GM12891 (cell line): ENCODE results near the gene HPCAL4.

Source experiments
- DNase-seq: peaks from one replicate; pipeline ENCODE4 v3.0.0; 2011; ENCODE audit warnings: low spot score; ENCODE audit not compliant: insufficient read length
- FAIRE-seq: peaks from 2 replicates; lab custom pipeline; 2011; peaks lifted over from hg19 to GRCh38; lab: Jason Lieb, UNC
- PAX5 ChIP-seq: IDR thresholded peaks from 2 replicates; pipeline ENCODE4 v1.6.1; 2011; ENCODE audit warnings: low read length, moderate library complexity, mild to moderate bottlenecking; ENCODE audit not compliant: insufficient read depth, severe bottlenecking
- POLR2A ChIP-seq: IDR thresholded peaks from 2 replicates; pipeline ENCODE4 v1.6.1; 2011; ENCODE audit warnings: low read depth, low read length, control low read depth
- POLR2AphosphoS5 ChIP-seq: IDR thresholded peaks from 2 replicates; pipeline ENCODE4 v1.6.1; 2011; ENCODE audit warnings: low read depth, low read length, control low read depth
- POU2F2 ChIP-seq: IDR thresholded peaks from 2 replicates; pipeline ENCODE4 v1.6.1; 2011; ENCODE audit warnings: low read depth, mild to moderate bottlenecking, control low read depth, low read length, moderate library complexity
- SPI1 ChIP-seq: IDR thresholded peaks from 2 replicates; pipeline ENCODE4 v1.6.1; 2011; ENCODE audit warnings: low read depth, low read length, control low read depth
- TAF1 ChIP-seq: IDR thresholded peaks from 2 replicates; pipeline ENCODE4 v1.6.1; 2011; ENCODE audit warnings: low read depth, low read length, control low read depth

The HPCAL4 gene

DNA sequence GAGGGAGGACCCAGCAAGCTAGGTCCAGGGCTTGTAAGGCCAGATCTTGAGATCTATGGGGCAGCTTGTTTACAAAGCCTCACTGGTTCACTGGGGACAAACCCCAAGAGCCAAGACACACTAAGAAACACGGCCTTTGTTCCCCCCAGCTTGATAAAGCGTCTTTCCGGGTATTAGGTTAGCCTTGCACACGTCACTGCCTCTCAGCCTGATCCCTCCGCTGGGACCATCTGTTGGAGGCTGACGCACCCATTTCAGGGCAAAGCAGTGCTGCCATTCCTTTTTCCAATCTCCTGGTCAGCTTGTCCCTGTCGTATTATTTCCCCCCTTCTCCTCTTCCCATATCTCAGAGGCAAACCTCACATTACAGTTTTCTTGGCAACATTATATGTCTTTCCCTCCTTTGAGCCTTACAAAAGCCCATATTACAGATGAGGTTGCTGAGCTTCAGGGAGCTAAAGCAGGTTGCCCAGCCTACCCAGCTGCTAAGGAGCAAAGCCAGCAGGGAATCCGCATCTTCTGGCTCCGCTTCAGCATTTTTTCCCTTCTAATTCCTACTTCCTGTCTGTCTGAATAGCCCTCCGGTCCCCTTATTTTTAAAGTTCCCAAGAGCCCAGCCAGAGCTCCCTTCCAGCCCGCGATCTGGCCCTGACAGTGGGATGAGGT, 55.9 kb downstream of the HPCAL4 start:
- FAIRE-seq (no peak), DNase-seq (no peak)
- TF ChIP-seq POLR2AphosphoS5 (no peak), POLR2A (no peak), SPI1 (no peak), TAF1 (no peak), PAX5 (no peak), POU2F2 (no peak)

DNA sequence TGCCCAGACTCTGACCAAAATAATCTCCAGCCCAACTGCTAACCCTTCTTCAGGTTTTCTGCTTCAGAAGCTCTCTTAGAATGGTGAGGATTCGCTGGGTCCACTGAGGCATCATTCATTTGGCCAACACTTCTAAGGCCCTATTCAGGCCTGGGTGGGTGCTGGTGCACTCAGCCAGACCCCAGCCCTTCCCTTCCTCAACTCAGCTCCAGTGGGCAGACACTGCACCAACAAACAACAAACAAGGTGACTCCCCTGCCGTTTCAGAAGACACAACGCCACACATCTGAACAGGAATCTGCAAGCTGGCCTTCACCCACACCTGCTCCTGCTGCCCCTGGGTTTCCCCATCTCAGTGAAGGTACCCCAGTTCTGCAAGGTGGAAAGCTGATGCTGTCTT, 57.8 kb downstream of the HPCAL4 start:
- DNase-seq = no peak
- FAIRE-seq = no peak
- no peak for TF ChIP-seq SPI1
- TF ChIP-seq PAX5 = no peak
- TF ChIP-seq TAF1 = no peak
- TF ChIP-seq POLR2A = no peak
- no peak for TF ChIP-seq POU2F2
- TF ChIP-seq POLR2AphosphoS5 = no peak

DNA sequence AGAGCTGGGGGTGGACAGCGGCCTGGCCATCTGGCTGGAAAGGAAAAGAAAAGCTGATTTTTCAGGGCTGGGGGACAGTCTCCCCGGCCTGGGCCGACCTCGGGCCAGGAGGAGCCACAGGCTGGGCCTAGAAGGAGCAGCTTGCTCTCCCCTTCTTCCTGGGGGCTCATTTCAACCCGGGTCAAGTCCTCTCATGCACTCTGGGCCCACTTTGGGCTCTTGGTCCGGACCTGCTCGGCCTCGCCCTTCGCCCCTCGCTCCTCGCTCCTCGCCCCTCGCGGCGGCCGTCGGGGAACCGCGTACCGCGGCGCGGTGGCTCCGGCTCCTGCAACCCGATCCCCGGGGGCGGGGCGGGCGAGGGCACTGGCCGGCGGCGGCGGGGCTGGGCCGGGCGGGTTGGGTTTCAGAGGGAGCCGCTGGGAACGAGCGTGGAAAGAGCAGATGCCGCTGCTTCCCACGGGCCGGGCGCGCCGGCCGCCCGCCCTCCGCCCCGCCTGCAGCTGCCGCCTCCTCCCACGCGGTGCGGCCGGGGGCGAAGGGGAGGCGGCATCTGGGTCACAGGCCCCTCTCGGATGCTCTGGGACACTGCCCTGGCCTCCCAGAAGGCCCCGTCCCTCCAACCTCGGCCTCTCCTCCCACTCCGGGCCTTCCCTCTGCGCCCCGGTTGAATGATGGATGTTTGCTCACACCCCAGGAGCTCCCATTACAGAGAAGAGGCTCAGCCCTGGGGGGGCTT, 58.4 kb downstream of the HPCAL4 start:
- DNase-seq (no peak), FAIRE-seq (no peak)
- TF ChIP-seq POU2F2 (no peak), TAF1 (no peak), POLR2A (no peak), PAX5 (no peak), POLR2AphosphoS5 (no peak), SPI1 (no peak)

DNA sequence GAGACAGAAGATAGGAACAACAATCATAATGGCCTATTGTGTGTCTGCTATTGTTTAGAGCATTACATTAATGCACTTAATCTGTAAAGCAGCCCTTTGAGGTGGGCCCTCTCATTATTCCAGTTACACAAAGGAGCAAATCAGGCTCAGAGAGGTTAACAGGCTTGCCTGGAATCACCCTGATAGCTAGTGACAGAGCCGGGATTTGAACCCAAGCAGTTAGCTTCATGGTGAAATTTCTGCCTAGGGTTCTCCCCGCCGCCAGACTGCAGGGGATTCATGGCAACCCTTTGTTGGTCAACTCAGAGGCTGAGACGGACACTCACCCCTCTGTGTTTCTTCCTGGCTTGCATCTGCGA, 58.9 kb downstream of the HPCAL4 start:
- TF ChIP-seq POLR2A = no peak
- no peak for TF ChIP-seq SPI1
- TF ChIP-seq POU2F2 = no peak
- TF ChIP-seq PAX5 = no peak
- TF ChIP-seq POLR2AphosphoS5 = no peak
- TF ChIP-seq TAF1 = no peak
- FAIRE-seq (no peak), DNase-seq (no peak)

DNA sequence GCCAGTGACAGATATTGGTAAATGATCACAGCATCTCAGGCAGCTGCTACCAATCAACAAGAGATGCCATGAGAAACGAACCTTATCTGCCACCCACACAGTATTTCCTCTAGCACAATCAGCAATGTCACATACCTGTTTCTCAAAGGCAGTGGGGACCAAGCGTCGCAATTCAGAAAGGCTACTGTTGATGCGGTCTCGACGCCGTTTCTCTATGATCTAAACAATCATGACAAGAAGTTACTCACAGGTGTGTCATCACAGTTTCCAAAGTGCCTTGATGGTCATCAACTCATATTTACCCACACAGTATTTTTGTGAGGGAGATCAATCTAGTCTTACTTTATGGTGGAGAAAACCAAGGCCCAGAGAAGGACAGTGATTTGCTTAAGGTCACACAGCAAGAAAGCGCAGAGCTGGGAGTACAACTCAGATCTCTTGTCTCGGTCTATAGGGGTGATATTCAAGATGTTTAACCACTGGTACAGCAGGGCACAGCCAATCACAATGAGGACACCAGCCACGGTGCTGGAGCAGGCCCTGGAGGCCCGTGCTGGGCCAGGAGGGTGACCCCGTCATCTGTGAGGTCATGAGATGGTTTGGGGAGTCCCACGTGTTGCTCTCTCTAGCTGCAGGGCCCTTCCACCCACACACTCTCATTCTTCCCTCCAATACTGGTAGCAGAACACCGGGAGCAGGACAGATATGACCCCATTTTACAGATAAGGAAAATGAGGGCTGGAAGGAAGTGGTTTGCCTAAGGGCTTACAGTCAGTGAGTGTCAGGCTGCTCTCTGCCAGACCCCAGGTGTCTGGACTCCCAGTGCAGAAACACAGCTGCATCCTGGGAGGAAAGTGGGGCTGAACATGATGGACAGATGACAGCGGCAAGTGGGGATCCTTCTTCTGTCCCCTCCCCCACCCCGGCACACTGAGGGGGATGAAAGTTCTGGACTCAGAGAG, 59.6 kb downstream of the HPCAL4 start:
- FAIRE-seq = peak; percentile 70
- no peak for DNase-seq
- no peak for TF ChIP-seq POU2F2
- no peak for TF ChIP-seq TAF1
- TF ChIP-seq POLR2AphosphoS5 = no peak
- no peak for TF ChIP-seq POLR2A
- TF ChIP-seq SPI1 = no peak
- no peak for TF ChIP-seq PAX5

DNA sequence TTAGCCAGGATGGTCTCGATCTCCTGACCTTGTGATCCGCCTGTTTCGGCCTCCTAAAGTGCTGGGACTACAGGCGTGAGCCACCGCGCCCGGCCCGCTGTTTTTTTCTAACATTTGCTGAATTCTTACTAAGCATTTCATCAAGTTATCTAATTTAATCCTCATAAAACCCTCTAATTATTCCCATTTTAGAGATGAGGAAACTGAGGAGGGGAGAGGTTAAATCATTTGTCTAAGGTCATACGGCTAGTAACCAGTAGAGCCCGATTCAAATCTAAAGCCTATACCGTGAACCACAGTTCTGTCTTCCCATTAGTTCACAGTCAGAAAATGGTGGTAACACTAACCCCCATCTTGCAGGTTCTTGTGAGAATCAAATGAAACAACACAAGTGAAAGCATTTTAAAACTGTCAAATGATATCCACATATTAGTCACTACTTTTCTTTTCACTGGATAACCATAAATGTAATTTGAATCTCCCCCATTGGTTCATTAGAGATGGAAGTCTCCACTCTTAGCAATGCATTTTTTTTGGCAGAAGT, 62.4 kb downstream of the HPCAL4 start:
- no peak for FAIRE-seq
- TF ChIP-seq POU2F2 = no peak
- TF ChIP-seq SPI1 = no peak
- TF ChIP-seq POLR2A = no peak
- no peak for TF ChIP-seq PAX5
- no peak for TF ChIP-seq POLR2AphosphoS5
- TF ChIP-seq TAF1 = no peak
- DNase-seq = no peak
